ENCODE measurements around the gene NOC2L. TPM values are rescaled to one million over a fixed set of nuclear protein-coding genes. Genes with fewer than 3 reads are reported as not detected.
A peak's percentile ranks its signal among the peaks of the same experiment; 100 is the strongest.
"Not testable (repeated sequence)": the region's sequence is repeated elsewhere in the genome, so short reads cannot be mapped to it uniquely, and the experiment has no call there.

The NOC2L gene
- total and polyA plus RNA-seq, 5 experiments from 2014 or later: 49.5 to 78.3 (median 68.2) TPM

GRCh38 chr1:998995-999724 lies 40.1 kb upstream of the NOC2L start:
- ATAC-seq: peak; percentile 24 to 33
- DNase-seq: peak in 3 of 10 donors; percentile 25 to 41 (median 34)
- H3K27me3 Mint-ChIP-seq: peaks cover 4 to 50% (median 19%) of the 10 kb centered on the region in 5 donors
- H3K4me1 Mint-ChIP-seq: peaks cover 9 to 27% (median 18%) of the 10 kb centered on the region in 4 donors
- no peaks in the 10 kb centered on the region for H3K36me3 Mint-ChIP-seq
- no peaks in the 10 kb centered on the region for H3K9me3 Mint-ChIP-seq
- POLR2A ChIA-PET: no interaction called here
- peak overlapping the region in 7 of 10 donors; percentile 33 to 79 (median 60) for H3K4me3 Mint-ChIP-seq
- peak overlapping the region in 1 of 10 donors; percentile 43 for H3K27ac Mint-ChIP-seq

- Mint-ChIP-seq H3K9me3 (no peaks in the 10 kb centered on the region), H3K27ac (no peak overlapping the region), H3K27me3 (peaks cover 4 to 47% (median 19%) of the 10 kb centered on the region in 5 donors), H3K4me1 (peaks cover 9 to 27% (median 18%) of the 10 kb centered on the region in 4 donors), H3K4me3 (peak overlapping the region in 3 of 10 donors; percentile 36 to 79 (median 53)), H3K36me3 (no peaks in the 10 kb centered on the region)
- POLR2A ChIA-PET: no interaction called here
- DNase-seq (peak in 2 of 10 donors; percentile 21 to 24), ATAC-seq (peak in 1 of 2 donors; percentile 5)
These were observed 39.6 kb upstream of the NOC2L start for GRCh38 chr1:998745-998994.

- Mint-ChIP-seq H3K9me3 (no peaks in the 10 kb centered on the region), H3K36me3 (no peaks in the 10 kb centered on the region), H3K27ac (no peak overlapping the region), H3K4me3 (peak overlapping the region in 4 of 10 donors; percentile 55 to 79 (median 62)), H3K4me1 (peaks cover 9 to 27% (median 18%) of the 10 kb centered on the region in 4 donors), H3K27me3 (peaks cover 2 to 42% (median 15%) of the 10 kb centered on the region in 5 donors)
- no peak for ATAC-seq
- POLR2A ChIA-PET: interaction anchor here (1.4 kb wide), 1 partner anchor 35 kb away, joined by 4 read pairs; no protein-coding TSS in a partner anchor
- DNase-seq: no peak
These were observed 39.1 kb upstream of the NOC2L start for GRCh38 chr1:997993-998744.

GRCh38 chr1:997713-997992 lies 38.6 kb upstream of the NOC2L start:
- peaks cover 0 to 1% (median 0%) of the 10 kb centered on the region in 3 donors for H3K36me3 Mint-ChIP-seq
- DNase-seq (no peak), ATAC-seq (no peak)
- H3K4me3 Mint-ChIP-seq: peak overlapping the region in 2 of 10 donors; percentile 33 to 37
- H3K27ac Mint-ChIP-seq: no peak overlapping the region
- peaks cover under 1 to 37% (median 10%) of the 10 kb centered on the region in 5 donors for H3K27me3 Mint-ChIP-seq
- peaks cover 9 to 27% (median 18%) of the 10 kb centered on the region in 4 donors for H3K4me1 Mint-ChIP-seq
- peaks cover 0 to 2% (median 0%) of the 10 kb centered on the region in 9 donors for H3K9me3 Mint-ChIP-seq
- POLR2A ChIA-PET: interaction anchor here (1.4 to 2.6 kb wide), 2 partner anchors 16 to 35 kb away, joined by 4 to 11 read pairs; partner anchors contain the start of gene ISG15

GRCh38 chr1:996851-997712 lies 38.0 kb upstream of the NOC2L start:
- peaks cover 4 to 32% (median 10%) of the 10 kb centered on the region in 5 donors for H3K27me3 Mint-ChIP-seq
- peak overlapping the region in 3 of 10 donors; percentile 56 to 81 (median 72) for H3K27ac Mint-ChIP-seq
- H3K4me3 Mint-ChIP-seq: peak overlapping the region in 6 of 10 donors; percentile 28 to 45 (median 35)
- peaks cover 9 to 27% (median 17%) of the 10 kb centered on the region in 4 donors for H3K4me1 Mint-ChIP-seq
- POLR2A ChIA-PET: interaction anchor here (0.6 to 2.6 kb wide), 3 partner anchors 17 to 36 kb away, joined by 3 to 11 read pairs (median 4); partner anchors contain the start of gene ISG15
- peaks cover 0 to 7% (median 0%) of the 10 kb centered on the region in 9 donors for H3K9me3 Mint-ChIP-seq
- peaks cover 0 to 4% (median 3%) of the 10 kb centered on the region in 3 donors for H3K36me3 Mint-ChIP-seq
- no peak for DNase-seq
- no peak for ATAC-seq

- DNase-seq: peak in 2 of 10 donors; percentile 25 to 26
- Mint-ChIP-seq H3K4me3 (peak overlapping the region in 6 of 10 donors; percentile 39 to 65 (median 48)), H3K9me3 (peaks cover 0 to 13% (median 0%) of the 10 kb centered on the region in 9 donors), H3K27me3 (peaks cover 4 to 25% (median 7%) of the 10 kb centered on the region in 5 donors), H3K27ac (peak overlapping the region in 2 of 10 donors; percentile 5 to 52), H3K4me1 (peaks cover 9 to 30% (median 14%) of the 10 kb centered on the region in 4 donors), H3K36me3 (peaks cover 0 to 4% (median 3%) of the 10 kb centered on the region in 3 donors)
- ATAC-seq: no peak
- POLR2A ChIA-PET: interaction anchor here (0.6 to 2.6 kb wide), 2 partner anchors 18 to 23 kb away, joined by 3 to 11 read pairs; partner anchors contain the start of gene ISG15
These were observed 36.9 kb upstream of the NOC2L start for GRCh38 chr1:995665-996633.

- ATAC-seq, DNase-seq, H3K4me3 Mint-ChIP-seq, H3K36me3 Mint-ChIP-seq: not testable (repeated sequence)
- Mint-ChIP-seq H3K27ac (peak overlapping the region in 1 of 10 donors; percentile 21), H3K27me3 (peaks cover 0 to 19% (median 4%) of the 10 kb centered on the region in 5 donors), H3K4me1 (peaks cover 7 to 25% (median 10%) of the 10 kb centered on the region in 4 donors), H3K9me3 (peaks cover 0 to 13% (median 0%) of the 10 kb centered on the region in 9 donors)
- POLR2A ChIA-PET: interaction anchor here (0.7 kb wide), 1 partner anchor 19 kb away, joined by 3 read pairs; the partner anchor contains the start of gene ISG15
These were observed 35.5 kb upstream of the NOC2L start for GRCh38 chr1:994546-994945.

GRCh38 chr1:993379-993995 lies 34.4 kb upstream of the NOC2L start:
- DNase-seq: no peak
- ATAC-seq: no peak
- H3K27ac Mint-ChIP-seq: no peak overlapping the region
- H3K36me3 Mint-ChIP-seq: peaks cover 0 to 4% (median 3%) of the 10 kb centered on the region in 3 donors
- peaks cover 4 to 24% (median 11%) of the 10 kb centered on the region in 5 donors for H3K27me3 Mint-ChIP-seq
- POLR2A ChIA-PET: interaction anchor here (1.0 to 1.1 kb wide), 2 partner anchors 12 kb away, joined by 3 to 4 read pairs; partner anchors contain the start of gene PERM1
- no peak overlapping the region for H3K4me3 Mint-ChIP-seq
- peaks cover 0 to 13% (median 0%) of the 10 kb centered on the region in 9 donors for H3K9me3 Mint-ChIP-seq
- H3K4me1 Mint-ChIP-seq: peaks cover 8 to 25% (median 12%) of the 10 kb centered on the region in 4 donors

- POLR2A ChIA-PET: interaction anchor here (0.7 kb wide), 1 partner anchor 10 kb away, joined by 3 read pairs; the partner anchor contains the start of gene PERM1
- Mint-ChIP-seq H3K9me3 (peaks cover 0 to 13% (median 0%) of the 10 kb centered on the region in 9 donors), H3K36me3 (peaks cover 0 to 4% (median 3%) of the 10 kb centered on the region in 3 donors), H3K4me1 (peaks cover 8 to 21% (median 10%) of the 10 kb centered on the region in 4 donors), H3K4me3 (no peak overlapping the region), H3K27me3 (peaks cover 4 to 28% (median 13%) of the 10 kb centered on the region in 5 donors), H3K27ac (no peak overlapping the region)
- no peak for DNase-seq
- ATAC-seq: no peak
These were observed 33.3 kb upstream of the NOC2L start for GRCh38 chr1:992362-992761.

GRCh38 chr1:991895-992294 lies 32.8 kb upstream of the NOC2L start:
- no peak overlapping the region for H3K27ac Mint-ChIP-seq
- POLR2A ChIA-PET: interaction anchor here (0.7 kb wide), 1 partner anchor 10 kb away, joined by 3 read pairs; the partner anchor contains the start of gene PERM1
- no peak for ATAC-seq
- peaks cover 7 to 17% (median 8%) of the 10 kb centered on the region in 4 donors for H3K4me1 Mint-ChIP-seq
- DNase-seq: no peak
- peaks cover 4 to 26% (median 9%) of the 10 kb centered on the region in 5 donors for H3K27me3 Mint-ChIP-seq
- no peak overlapping the region for H3K4me3 Mint-ChIP-seq
- peaks cover 0 to 4% (median 3%) of the 10 kb centered on the region in 3 donors for H3K36me3 Mint-ChIP-seq
- H3K9me3 Mint-ChIP-seq: peaks cover 0 to 13% (median 0%) of the 10 kb centered on the region in 9 donors

Measured in naive thymus-derived CD8-positive, alpha-beta T cell (primary cell).